Measurements from ENCODE around the gene MAST3. TPM values are rescaled to one million over a fixed set of nuclear protein-coding genes. Genes with fewer than 3 reads are reported as not detected.

MAST3 gene
- total and polyA plus RNA-seq, 12 donors: 1.6 to 19.1 (median 11.4) TPM

- 80 to 97% (median 88%) methylated on average over 4 to 7 of the region's 7 CpGs for WGBS, 4 donors
- Histone ChIP-seq H3K27ac (peak overlapping the region in 4 of 5 donors; percentile 66 to 97 (median 92)), H3K4me1 (replicated peaks in 1 of 2) (peaks cover 21 to 27% of the 10 kb centered on the region in 2 donors)
Measured at GRCh38 chr19:18172331-18173053, 74.9 kb downstream of the MAST3 start.

GRCh38 chr19:18173054-18173571 lies 75.5 kb downstream of the MAST3 start:
- peaks cover 0 to 23% of the 10 kb centered on the region in 2 donors for H3K36me3 ChIP-seq (replicated peaks in 1 of 2)
- H3K27me3 ChIP-seq: no peaks in the 10 kb centered on the region
- H3K9me3 ChIP-seq (replicated peaks in 1 of 3): no peaks in the 10 kb centered on the region
- 47 to 51% (median 50%) methylated on average over 8 to 18 of the region's 18 CpGs; no CpG with 5 or more reads in 1 of the 4 donors for WGBS, 4 donors
- peak; percentile 59 to 80 (median 73) for DNase-seq
- peak overlapping the region; percentile 42 to 97 (median 92) for H3K27ac ChIP-seq
- intact Hi-C loops (cut with DNase I): no loop called here
- TF ChIP-seq POLR2A (IDR thresholded peaks at IDR 0.05): no peak
- no peak for TF ChIP-seq CTCF (IDR thresholded peaks at IDR 0.05)
- peak overlapping the region in 2 of 4 donors; percentile 58 to 64 for H3K4me3 ChIP-seq
- peaks cover 21 to 27% of the 10 kb centered on the region in 2 donors for H3K4me1 ChIP-seq (replicated peaks in 1 of 2)

More at GRCh38 chr19:18172331-18173053, 74.9 kb downstream of the MAST3 start:
- peak in 1 of 7 donors; percentile 7 for DNase-seq
- intact Hi-C loops (cut with DNase I): no loop called here
- Histone ChIP-seq H3K4me3 (no peak overlapping the region), H3K9me3 (replicated peaks in 1 of 3) (no peaks in the 10 kb centered on the region), H3K27me3 (no peaks in the 10 kb centered on the region), H3K36me3 (replicated peaks in 1 of 2) (peaks cover 0 to 29% of the 10 kb centered on the region in 2 donors)
- TF ChIP-seq POLR2A (IDR thresholded peaks at IDR 0.05): no peak

- Histone ChIP-seq H3K9me3 (replicated peaks in 1 of 3) (no peaks in the 10 kb centered on the region), H3K4me3 (peak within 1 kb of the TSS; percentile 47 to 81 (median 61)), H3K27ac (peak within 1 kb of the TSS; percentile 42 to 97 (median 92)), H3K27me3 (no peaks in the 10 kb centered on the region), H3K4me1 (replicated peaks in 1 of 2) (peaks cover 21 to 27% of the 10 kb centered on the region in 2 donors), H3K36me3 (replicated peaks in 1 of 2) (peaks cover 0 to 16% of the 10 kb centered on the region in 2 donors)
- 0% methylated on average over 9 to 47 of the region's 47 CpGs for WGBS, 4 donors
- intact Hi-C loops (cut with DNase I): no loop called here
- TF ChIP-seq CTCF (IDR thresholded peaks at IDR 0.05) (no peak), POLR2A (IDR thresholded peaks at IDR 0.05) (peak; percentile 76 to 83)
- DNase-seq: peak; percentile 78 to 89 (median 85)
Measured at GRCh38 chr19:18173572-18174288, 76.2 kb downstream of the MAST3 start, which contains the start of gene IFI30. Gene IFI30, plus strand, starts transcription at chr19:18173813. Its CDS starts 29 bp downstream, at chr19:18173842.

- intact Hi-C loops (cut with DNase I): no loop called here
- Histone ChIP-seq H3K4me3 (peak overlapping the region in 1 of 4 donors; percentile 64), H3K27ac (no peak overlapping the region), H3K36me3 (replicated peaks in 1 of 2) (peaks cover 0 to 4% of the 10 kb centered on the region in 2 donors), H3K27me3 (no peaks in the 10 kb centered on the region), H3K4me1 (replicated peaks in 1 of 2) (peaks cover 21 to 27% of the 10 kb centered on the region in 2 donors), H3K9me3 (replicated peaks in 1 of 3) (no peaks in the 10 kb centered on the region)
- DNase-seq: no peak
- no peak for TF ChIP-seq CTCF (IDR thresholded peaks at IDR 0.05)
- no peak for TF ChIP-seq POLR2A (IDR thresholded peaks at IDR 0.05)
- WGBS, 4 donors: 79 to 86% (median 83%) methylated on average over 7 to 11 of the region's 11 CpGs
Measured at GRCh38 chr19:18174983-18175382, 77.4 kb downstream of the MAST3 start.
